ENCODE results near the gene IQCF5.
"Not testable (repeated sequence)": the region's sequence is repeated elsewhere in the genome, so short reads cannot be mapped to it uniquely, and the experiment has no call there.

Gene IQCF5

DNA sequence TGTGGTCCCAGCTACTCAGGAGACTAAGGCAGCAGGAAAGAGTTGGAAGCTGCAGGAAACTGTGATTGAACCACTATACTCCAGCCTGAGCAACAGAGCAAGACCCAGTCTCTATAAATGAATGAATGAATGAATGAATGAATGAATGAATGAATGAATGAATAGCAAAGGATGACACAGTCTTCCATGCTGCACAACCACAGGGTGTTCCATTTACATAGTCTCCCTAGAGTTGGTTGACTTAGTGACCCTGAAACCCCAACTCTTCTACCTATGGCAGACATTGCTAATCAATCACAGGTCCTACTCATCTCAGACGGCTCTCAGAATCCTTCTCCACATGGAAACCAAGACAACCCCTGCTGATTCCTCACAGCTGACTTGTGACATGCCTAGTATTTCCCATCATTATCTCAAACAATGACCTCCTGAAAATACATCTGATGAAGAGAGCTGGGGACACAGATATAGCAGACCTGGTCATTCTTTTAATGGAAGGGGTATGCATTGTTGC lies 2.1 kb downstream of the IQCF5 start:
- intact Hi-C loops (cut with DNase I) = no loop called here
- DNase-seq = no peak

DNA sequence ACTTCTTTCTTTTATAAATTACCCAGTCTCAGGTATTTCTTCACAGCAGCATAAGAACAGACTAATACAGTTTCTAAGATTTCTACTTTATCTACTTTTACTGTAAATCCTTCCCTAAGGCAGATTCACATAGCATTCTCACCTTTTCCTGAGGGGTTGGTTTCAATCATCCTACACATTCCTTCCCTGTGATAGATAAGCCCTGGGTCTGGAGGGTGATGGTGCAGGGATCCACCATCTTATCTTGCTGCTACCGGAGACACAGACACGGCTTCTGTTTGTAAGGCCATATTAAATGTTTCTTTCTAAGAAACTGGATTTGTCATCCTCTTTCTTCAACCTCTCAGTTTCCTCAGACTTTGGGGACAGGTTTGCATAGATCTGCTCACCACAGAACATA lies 6.1 kb downstream of the IQCF5 start:
- intact Hi-C loops (cut with DNase I) = no loop called here
- DNase-seq = no peak

DNA sequence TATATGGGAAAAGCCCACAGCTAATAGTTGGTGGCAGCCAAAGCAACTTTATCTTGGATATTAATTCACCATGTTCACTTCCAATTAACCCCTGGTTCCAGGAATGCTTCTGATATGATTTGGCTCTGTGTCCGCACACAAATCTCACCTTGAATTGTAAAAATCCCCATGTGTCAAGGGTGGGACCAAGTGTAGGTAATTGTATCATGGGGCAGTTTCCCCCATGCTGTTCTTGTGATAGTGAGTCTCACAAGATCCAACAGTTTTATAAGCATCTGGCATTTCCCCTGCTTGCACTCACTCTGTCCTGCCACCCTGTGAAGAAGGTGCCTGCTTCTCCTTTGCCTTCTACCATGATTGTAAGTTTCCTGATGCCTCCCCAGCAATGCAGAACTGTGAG lies 6.5 kb downstream of the IQCF5 start:
- DNase-seq; intact Hi-C loops (cut with DNase I): not testable (repeated sequence)

DNA sequence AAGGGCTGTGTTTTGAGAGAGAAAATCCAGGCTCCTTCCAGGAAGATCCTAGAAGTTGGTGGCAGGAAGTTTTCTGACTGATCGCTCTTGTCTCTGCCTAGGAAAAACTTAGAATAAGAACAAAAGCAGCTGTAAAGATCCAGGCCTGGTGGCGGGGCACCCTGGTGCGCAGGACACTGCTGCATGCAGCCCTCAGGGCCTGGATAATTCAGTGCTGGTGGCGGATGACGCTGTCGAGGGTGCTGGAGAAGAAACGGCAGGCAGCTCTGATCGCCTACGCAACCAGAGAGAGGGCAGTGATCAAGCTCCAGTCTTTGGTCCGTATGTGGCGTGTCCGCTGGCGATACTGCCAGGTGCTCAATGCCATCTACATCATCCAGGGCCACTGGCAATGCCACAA lies 12.5 kb downstream of the IQCF5 start:
- intact Hi-C loops (cut with DNase I) = no loop called here
- DNase-seq = no peak

DNA sequence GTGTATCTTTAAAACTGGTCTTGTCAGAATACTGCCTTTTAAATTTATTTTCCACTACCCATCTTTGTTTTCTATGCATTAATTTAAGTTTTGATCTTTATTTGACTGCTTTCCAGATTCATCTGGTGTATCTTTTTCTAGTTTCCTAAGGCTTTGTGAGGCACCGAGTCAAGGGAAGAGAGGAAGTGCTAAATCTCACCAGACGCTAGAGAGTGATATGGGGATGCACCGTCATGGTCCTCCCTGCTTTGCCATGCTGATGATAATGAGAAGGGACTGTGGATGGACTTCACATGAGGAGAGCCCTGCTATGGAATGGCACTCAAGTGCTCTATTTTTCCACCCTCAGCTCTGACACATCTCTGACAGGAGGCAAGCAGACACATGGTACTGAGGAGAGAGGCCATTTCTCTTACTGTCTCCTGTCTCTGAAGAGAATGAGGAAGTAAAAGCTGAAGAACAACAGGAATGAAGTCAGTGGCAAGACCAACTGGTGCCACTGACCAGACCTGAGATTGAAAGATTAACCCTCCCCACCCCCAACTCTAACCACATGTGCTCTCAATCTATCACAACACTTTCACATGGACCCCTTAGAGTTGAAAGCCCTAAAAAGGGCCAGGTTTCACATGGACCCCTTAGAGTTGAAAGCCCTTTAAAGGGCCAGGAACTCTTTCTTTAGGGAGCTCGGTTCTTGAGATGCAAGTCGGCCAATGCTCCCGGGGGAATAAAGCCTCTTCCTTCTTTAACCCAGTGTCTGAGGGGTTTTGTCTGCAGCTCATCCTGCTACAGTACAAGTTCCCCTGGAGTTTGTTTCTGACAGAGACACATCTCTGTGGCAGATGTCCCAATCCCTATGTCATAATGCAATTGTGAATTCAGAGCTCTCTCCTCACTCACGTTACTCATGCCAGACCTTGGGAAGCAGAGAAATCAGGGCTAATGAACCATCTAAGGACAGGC lies 14.4 kb downstream of the IQCF5 start, which contains the start of gene IQCF2:
TSS of gene IQCF2 (plus strand) at position 913 of the 963 bp plus-strand sequence. CDS start 52 bp downstream, outside the sequence.
- intact Hi-C loops (cut with DNase I) = no loop called here
- DNase-seq = no peak

DNA sequence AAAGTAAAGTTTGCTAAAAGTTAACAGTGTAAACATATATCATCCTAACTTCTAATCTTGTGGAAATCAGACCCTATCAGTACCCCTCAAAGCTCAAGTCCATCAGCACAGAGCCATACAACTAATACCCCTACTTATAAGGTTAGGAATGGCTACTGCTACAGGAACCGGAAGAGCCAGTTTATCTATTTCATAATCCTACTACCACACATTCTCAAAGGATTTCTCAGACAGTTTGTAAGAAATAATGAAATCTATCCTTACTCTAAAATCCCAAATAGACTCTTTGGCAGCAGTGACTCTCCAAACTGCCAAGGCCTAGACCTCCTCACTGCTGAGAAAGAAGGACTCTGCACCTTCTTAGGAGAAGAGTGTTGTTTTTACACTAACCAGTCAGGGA lies 20.0 kb downstream of the IQCF5 start:
- DNase-seq; intact Hi-C loops (cut with DNase I): not testable (repeated sequence)

DNA sequence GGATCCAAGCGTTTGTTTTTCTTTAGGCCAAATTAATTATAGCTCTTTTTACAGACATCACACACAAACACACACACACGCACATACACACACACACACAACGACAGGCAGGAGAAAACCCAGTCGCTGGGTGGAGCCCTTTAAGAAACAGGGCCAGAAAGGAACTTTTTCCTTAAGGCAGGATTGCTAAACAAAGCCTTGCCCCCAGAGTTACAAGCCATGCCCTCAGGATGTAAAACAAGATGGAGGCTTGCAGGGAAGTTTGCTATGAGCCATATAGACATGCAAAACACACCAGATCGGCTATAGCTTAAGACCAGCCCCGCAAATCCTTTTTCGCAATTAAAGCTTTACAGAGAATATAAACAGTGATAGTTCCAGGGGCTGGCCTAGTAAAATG lies 30.3 kb downstream of the IQCF5 start:
- intact Hi-C loops (cut with DNase I) = no loop called here
- no peak for DNase-seq

DNA sequence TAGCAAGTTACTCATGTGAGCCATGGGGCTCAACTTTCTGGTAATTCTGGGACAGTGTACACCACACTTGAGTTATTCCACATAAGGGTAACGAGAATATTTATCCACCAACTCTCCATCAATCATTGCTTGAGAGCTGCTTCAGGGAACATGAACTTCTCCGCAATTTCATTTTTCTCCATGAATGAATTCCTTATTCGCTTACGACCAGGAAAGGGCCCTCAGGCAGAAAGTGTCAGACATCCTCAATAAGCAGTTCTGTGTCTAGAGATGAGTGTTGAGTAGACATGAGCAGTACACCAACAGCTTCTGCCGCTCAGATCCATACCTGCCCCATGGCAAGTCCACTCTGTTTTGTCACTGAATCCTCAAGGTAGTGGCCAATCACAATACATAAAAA lies 38.8 kb downstream of the IQCF5 start:
- intact Hi-C loops (cut with DNase I) = no loop called here
- no peak for DNase-seq

DNA sequence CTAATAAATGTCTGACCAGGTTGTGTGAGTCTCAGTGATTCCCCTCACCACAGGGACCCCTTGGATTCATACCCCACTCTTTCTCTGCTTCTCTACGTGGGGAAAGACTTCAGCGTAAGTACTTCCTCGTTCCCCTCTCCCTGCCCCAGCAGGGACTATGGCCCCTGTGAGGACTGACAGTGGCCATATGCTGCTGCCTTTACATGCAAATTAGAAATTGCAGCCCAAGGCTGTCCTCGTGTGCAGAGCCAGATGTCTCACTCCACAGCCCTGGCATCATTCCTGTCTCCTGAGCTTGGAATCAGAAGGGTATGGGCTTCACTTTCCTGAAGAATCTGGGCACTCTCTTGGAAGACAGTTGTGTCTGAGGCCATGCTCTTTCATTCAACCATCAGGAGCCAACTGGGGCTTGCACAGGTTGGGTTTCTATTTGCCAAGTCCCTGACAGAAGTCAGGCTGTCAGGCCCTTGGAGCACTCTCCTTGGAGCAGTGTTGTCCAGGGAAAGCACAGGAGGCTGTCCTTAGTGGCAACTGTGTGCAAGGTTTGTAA lies 44.5 kb downstream of the IQCF5 start:
- DNase-seq = no peak
- intact Hi-C loops (cut with DNase I) = no loop called here

DNA sequence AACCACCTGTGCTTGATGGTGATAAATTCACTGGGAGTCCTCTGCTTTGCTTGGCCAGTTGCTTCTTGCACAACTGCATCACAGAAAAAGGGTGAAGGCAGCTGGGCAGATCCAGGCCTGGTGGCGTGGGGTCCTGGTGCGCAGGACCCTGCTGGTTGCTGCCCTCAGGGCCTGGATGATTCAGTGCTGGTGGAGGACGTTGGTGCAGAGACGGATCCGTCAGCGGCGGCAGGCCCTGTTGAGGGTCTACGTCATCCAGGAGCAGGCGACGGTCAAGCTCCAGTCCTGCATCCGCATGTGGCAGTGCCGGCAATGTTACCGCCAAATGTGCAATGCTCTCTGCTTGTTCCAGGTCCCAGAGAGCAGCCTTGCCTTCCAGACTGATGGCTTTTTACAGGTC lies 45.1 kb downstream of the IQCF5 start:
- intact Hi-C loops (cut with DNase I) = no loop called here
- DNase-seq = no peak

DNA sequence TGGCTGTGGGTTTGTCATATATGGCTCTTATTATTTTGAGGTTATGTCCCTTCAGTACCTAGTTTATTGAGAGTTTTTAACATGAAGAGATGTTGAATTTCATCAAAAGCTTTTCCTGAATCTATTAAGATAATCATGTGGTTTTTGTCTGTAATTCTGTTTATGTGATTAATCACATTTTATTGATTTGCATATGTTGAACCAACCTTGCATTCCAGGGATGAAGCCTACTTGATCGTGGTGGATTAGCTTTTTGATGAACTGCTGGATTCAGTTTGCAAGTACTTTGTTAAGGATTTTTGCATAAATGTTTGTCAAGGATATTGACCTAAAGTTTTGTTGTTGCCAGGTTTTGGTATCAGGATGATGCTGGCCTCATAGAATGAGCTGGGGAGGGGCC lies 47.1 kb downstream of the IQCF5 start:
- intact Hi-C loops (cut with DNase I) = no loop called here

More for the DNA sequence above, 47.1 kb downstream of the IQCF5 start:
- no peak for DNase-seq
